ENCODE data around the gene SERPINF2.

The SERPINF2 gene

GRCh38 chr17:1716076-1716911 is 26.4 kb upstream of the SERPINF2 start:
- peak; percentile 100 for DNase-seq (ENCODE audit: low read depth)

DNA sequence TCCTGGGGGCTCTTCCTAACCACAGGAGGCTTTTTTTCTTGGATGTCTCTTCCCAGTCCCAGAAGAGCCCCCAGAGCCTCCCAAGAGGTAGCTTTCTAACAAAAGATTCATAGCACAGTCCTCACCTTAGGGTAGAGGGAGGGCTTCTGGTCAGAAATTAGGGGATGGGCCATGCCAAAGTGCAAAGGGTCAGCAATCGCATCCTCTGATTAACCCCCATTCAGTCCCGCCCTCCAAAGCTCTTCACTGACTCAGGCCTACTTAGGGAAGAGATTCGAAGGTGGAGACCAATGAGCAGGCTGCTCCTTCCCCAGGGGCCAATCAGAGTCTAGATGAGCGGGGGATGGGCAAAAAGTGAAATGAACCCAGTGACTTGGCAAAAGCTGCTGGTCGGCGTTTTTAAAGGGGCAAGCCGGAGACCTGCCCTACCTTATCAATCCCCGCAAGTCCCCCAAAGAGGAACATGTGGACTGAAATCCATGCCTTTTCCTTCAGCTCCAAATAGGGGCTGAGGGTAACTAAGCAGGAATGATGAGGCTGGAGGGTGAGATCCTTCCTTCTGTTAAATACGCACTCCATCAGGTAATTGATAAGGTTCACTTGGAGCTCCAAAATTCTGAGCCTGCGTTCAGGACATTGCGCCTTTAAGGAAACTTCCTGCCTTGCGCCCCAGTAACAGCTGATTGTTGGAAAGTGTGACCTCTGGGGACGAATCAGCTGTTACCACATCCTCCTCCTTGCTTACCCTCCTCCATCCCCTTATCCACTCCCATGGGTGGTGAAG is 25.6 kb upstream of the SERPINF2 start:
- DNase-seq (ENCODE audit: low read depth): peak; percentile 99

DNA sequence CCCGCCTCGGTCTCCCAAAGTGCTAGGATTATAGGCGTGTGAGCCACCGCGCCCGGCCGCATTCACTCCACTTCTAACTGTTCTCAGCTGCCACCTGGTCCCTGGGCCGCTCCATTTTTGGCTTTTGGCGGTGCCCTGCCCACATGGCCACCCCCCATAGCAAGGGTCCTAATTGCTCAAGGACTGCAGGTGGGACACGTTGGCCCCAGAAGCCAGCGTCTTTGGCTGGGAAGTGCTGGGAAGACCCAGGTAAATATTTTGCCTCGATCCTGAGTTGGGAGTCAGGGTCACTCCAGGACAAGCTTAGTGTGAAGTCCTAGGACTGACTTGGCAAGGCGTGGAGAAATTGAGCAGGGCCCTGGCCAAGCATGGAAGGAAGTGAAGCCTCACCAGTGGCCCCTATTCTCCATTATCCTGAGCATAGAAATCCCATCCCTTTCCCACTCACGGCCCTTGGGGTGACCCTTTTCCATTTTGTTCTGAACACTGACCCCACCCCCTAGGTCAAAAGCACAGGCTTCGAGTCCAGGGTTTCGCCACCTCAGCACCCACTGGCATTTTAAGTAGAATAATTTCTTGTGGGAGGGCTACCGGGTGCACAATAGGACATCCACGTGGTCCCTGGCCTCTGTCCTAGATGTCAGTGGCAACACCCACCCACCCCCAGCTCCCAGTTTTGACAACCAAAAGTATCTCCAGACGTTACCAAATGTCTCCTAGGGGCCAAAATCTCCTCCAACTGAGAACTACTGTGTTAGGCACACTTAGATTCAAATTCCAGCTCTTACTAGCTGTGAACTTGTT is 24.1 kb upstream of the SERPINF2 start:
- DNase-seq (ENCODE audit: low read depth): no peak

GRCh38 chr17:1720856-1721386 is 21.8 kb upstream of the SERPINF2 start:
- no peak for DNase-seq (ENCODE audit: low read depth)

DNA sequence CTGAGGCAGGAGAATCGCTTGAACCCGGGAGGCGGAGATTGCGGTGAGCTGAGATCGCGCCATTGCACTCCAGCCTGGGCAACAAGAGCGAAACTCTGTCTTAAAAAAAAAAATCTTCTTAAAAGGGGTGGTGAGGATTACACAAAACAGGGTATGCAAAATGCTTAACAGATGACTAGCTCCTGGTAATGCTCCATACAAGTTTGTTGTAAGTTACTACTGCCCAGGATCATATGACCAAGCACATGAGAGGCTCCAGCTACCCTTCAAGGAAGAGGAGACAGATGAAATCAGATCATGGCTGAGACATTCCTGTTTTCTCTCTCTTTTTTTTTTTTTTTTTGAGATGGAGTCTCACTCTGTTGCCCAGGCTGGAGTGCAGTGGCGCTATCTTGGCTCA is 20.6 kb upstream of the SERPINF2 start:
- peak; percentile 72 for DNase-seq (ENCODE audit: low read depth)

- DNase-seq (ENCODE audit: low read depth): peak; percentile 60
These were observed 18.3 kb upstream of the SERPINF2 start, which contains the start of gene WDR81 for GRCh38 chr17:1724351-1724868. WDR81 (plus strand) TSS chr17:1724704; CDS start chr17:1724960, 256 bp downstream.

GRCh38 chr17:1724869-1725641 is 17.6 kb upstream of the SERPINF2 start:
- no peak for DNase-seq (ENCODE audit: low read depth)

DNA sequence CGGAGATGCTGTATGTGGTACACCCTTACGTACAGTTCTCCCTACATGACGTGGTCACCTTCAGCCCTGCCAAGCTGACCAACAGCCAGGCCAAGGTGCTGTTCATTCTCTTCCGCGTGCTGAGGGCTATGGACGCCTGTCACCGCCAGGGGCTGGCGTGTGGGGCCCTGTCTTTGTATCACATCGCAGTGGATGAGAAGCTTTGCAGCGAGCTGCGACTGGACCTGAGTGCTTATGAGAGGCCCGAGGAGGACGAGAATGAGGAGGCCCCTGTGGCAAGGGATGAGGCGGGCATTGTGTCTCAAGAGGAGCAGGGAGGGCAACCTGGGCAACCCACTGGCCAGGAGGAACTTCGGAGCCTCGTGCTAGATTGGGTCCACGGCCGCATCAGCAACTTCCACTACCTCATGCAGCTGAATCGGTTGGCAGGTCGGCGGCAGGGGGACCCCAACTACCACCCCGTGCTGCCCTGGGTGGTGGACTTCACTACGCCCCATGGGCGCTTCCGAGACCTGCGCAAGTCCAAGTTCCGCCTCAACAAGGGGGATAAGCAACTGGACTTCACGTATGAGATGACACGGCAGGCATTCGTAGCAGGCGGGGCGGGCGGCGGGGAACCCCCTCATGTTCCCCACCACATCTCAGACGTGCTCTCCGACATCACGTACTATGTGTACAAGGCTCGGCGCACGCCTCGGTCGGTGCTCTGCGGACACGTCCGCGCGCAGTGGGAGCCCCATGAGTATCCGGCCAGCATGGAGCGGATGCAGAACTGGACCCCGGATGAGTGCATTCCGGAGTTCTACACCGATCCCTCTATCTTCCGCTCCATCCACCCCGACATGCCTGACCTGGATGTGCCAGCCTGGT is 16.8 kb upstream of the SERPINF2 start:
- no peak for DNase-seq (ENCODE audit: low read depth)

DNA sequence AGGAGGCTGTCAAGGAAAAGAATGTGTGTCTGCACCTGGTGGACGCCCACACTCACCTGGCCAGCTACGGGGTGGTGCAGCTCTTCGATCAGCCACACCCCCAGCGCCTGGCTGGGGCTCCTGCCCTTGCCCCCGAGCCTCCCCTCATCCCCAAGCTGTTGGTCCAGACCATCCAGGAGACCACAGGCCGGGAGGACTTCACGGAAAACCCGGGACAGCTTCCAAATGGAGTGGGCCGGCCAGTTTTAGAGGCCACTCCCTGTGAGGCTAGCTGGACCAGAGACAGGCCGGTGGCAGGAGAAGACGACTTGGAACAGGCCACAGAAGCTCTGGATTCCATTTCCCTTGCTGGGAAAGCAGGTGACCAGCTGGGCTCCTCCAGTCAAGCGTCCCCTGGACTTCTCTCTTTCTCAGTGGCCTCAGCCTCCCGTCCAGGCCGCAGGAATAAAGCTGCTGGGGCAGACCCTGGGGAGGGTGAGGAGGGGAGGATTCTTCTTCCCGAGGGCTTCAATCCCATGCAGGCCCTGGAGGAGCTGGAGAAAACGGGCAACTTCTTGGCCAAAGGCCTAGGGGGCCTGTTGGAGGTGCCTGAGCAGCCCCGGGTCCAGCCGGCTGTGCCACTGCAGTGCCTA is 15.9 kb upstream of the SERPINF2 start:
- no peak for DNase-seq (ENCODE audit: low read depth)

DNA sequence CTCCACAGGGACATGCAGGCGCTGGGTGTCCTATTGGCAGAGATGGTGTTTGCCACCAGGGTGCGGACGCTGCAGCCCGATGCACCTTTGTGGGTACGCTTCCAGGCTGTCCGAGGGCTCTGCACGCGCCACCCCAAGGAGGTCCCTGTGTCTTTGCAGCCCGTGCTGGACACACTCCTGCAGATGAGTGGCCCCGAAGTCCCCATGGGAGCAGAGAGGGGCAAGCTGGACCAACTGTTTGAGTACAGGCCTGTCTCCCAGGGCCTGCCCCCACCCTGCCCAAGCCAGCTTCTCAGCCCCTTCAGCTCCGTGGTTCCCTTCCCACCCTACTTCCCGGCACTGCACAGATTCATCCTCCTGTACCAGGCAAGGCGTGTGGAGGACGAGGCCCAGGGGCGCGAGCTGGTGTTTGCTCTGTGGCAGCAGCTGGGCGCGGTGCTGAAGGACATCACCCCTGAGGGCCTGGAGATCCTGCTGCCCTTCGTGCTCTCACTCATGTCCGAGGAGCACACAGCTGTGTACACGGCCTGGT is 15.3 kb upstream of the SERPINF2 start:
- DNase-seq (ENCODE audit: low read depth): no peak

- DNase-seq (ENCODE audit: low read depth): no peak
These were observed 14.6 kb upstream of the SERPINF2 start for GRCh38 chr17:1727876-1728630.

DNA sequence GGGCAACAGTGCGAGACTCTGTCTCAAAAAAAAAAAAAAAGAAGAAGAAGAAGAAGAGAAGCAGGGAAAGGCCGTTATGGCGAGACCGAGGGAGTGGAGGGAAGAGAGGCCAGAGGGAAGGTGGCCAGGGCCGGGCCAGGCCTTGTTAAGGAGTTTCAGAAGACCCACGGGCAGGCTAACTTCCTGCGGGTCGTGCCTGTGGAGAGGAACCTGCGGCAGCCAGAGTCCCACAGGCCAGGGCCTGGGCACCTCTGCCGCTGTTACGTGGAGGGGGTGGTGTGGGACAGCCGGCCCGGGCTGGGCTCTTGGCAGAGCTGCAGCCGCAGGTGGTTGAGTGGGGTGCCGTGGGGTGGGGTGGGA is 12.7 kb upstream of the SERPINF2 start:
- DNase-seq (ENCODE audit: low read depth): no peak

GRCh38 chr17:1730326-1731193 is 12.1 kb upstream of the SERPINF2 start:
- peak; percentile 54 for DNase-seq (ENCODE audit: low read depth)

DNA sequence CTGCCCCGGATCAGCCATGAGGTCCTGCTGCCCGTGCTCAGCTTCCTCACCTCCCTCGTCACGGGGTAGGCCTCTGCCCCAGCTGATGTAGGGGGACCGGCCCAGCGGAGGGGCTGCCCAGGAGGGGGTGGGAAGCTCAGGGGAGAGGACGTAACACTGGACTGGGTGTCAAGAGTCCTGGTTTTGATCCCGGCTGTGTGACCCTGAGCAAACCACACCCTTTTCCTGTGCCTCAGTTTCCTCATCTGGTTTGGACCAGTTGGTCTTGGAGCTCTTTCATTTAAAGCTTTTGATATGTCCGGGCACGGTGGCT is 11.5 kb upstream of the SERPINF2 start:
- DNase-seq (ENCODE audit: low read depth): no peak

DNA sequence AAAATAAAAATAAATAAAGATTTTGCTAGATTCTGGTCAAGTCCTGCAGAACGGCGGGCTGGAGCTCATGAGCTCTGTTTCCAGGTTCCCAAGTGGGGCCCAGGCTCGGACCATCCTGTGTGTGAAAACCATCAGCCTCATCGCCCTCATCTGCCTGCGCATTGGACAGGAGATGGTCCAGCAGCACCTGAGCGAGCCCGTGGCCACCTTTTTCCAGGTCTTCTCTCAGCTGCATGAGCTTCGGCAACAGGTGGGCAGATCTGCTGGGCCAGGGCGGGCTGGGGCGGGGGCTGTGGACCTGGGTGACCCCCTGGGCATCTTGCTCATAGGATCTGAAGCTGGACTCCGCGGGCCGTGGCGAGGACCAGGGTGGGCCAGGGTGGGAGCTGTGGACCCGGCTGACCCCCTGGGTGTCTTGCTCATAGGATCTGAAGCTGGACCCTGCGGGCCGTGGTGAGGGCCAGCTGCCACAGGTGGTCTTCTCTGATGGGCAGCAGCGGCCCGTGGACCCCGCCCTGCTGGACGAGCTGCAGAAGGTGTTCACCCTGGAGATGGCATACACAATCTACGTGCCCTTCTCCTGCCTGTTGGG is 10.3 kb upstream of the SERPINF2 start:
- no peak for DNase-seq (ENCODE audit: low read depth)

DNA sequence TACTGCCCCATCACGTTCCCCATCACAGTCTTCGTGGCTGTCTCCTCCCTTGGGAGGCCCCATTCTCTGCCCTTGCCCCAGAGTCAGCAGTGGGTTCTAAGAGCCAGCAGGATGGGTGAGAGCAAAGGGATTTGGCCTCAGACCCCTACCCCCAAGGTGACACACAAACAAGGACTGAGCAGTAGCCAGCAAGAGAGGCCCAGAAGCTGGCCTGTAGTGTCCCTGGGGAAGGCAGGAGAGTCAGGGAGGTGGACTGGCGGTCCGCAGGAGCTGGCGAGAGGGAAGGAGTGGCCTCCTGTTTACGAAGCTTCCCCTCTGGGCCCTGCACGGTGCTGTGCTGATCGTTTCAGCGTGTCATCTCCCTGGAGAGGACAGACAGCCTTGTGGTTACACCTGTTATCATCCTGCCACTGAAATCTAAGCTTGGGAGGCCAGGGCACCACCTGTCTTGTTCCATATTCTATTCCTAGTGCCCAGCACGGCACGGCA is 9.8 kb upstream of the SERPINF2 start:
- no peak for DNase-seq (ENCODE audit: low read depth)

DNA sequence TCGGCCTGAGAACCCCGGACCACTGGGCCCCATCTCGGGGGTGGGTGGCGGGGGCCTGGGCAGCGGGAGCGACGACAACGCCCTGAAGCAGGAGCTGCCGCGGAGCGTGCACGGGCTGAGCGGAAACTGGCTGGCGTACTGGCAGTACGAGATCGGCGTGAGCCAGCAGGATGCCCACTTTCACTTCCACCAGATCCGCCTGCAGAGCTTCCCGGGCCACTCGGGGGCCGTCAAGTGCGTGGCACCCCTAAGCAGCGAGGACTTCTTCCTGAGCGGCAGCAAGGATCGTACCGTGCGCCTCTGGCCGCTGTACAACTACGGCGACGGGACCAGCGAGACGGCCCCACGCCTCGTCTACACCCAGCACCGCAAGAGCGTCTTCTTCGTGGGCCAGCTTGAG is 8.9 kb upstream of the SERPINF2 start:
- no peak for DNase-seq (ENCODE audit: low read depth)

Data from GM04504 (cell line).